HG03558 (cell line): Measurements from ENCODE around the gene MAP2.
"Not testable (repeated sequence)": the region's sequence is repeated elsewhere in the genome, so short reads cannot be mapped to it uniquely, and the experiment has no call there.

Experiments used
- ATAC-seq: cut with Tn5 transposase; IDR thresholded peaks from one replicate; pipeline ENCODE4 v1.9.1; 2021; ENCODE audit warnings: moderate number of reproducible peaks; ENCODE audit not compliant: unreplicated experiment; ENCODE audit errors: extremely low read depth

Gene MAP2

DNA sequence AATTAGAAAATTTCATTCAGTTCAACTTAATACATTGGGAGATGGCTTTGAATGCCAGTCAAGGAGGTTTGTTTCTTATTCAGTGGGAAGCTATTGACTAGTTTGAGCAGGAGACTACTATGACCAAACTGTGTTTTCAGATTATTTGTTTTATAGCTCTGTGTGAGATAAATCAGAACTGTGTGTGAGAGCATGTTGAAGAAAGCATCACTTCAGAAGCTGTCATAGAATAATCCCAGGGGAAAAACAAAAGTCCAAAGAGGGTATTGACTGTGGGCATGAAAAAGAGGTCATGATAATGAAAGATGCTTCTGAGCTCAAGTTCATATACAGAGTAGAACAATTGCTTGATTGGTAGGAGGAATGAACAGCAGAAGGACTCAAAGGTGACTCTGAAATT is 160.6 kb downstream of the MAP2 start:
- no peak for ATAC-seq

DNA sequence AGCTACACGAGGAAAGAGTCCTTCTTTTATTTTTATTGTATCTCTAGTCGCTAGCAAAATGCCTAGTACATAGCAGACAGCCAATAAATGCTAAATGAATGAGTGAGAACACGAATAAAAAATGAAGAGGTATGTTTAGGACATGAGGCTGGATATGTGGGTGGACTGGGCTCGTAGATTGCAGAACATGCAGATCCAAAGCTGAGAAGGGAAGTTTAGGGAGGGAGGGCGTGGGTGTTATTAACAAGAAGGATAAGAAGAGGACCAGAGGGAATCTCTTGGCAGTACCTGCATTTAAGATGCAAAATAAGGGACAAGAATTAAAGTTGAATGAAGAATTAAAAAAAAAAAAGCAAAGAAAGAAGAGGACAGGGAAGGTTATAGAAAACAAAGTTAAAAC is 161.1 kb downstream of the MAP2 start:
- no peak for ATAC-seq

GRCh38 chr2:209591021-209591420 is 167.2 kb downstream of the MAP2 start:
- no peak for ATAC-seq

- ATAC-seq: no peak
Measured at GRCh38 chr2:209592106-209592505, 168.3 kb downstream of the MAP2 start.

GRCh38 chr2:209593930-209594329 is 170.1 kb downstream of the MAP2 start:
- ATAC-seq: no peak

- no peak for ATAC-seq
Measured at GRCh38 chr2:209596262-209596661, 172.4 kb downstream of the MAP2 start.

- ATAC-seq: not testable (repeated sequence)
Measured at GRCh38 chr2:209598227-209598626, 174.4 kb downstream of the MAP2 start.

DNA sequence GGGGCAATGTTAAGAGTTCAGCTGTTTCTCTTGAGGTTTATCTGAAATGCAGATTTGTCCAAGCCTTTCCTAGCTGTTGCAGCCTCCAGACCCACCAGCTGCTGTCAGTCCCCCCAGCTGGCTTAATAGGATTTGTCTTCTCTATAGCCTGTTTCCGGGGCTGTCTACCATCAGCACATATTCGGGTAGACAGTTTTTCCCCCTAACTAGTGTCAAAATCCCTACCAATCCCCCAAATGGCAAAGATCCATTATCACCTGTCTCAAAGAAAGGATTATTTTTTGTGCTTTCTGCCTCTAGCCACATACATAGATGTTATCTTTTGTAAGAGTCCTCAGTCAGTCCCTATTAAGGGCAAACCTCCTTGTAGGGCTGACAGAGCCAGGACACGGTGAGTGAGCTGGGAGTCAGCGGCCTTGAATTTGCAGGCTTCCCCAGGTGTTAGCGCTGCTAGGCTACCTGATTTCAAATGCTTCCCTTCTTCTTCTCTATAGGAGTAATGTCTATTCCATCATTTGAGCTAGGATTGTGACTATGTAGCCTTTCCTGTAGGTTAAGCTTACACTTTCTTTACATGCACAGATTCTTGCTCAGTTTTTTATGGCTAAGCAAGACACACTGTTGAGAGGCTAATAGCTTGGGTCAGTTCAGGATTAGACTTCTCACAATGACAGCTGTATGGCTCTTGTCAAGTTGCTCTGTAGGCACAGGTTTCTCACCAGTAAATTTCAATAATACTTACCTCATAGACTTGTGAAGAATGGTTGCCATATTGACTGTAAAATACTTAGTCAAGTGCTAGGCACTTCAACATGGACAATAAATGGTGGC is 176.7 kb downstream of the MAP2 start:
- ATAC-seq: no peak

DNA sequence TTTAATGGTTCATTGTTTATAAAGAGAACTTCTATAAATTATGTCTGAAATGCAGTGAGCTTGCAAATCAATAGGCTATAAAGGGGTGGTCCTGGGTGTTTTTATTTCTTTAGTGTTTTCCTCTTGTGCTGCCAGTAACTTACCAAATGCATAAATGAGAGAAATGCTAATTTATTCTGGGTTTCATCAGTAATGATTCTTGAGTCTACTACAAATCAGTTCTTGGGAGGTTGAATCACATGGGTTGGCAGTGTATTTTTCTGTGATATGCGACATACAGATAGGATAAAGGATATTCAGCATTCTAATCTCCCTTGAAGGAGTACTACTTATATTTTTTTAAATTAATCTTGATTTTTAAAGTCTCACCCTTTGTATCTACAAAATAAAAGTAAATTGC is 177.7 kb downstream of the MAP2 start:
- ATAC-seq: no peak

DNA sequence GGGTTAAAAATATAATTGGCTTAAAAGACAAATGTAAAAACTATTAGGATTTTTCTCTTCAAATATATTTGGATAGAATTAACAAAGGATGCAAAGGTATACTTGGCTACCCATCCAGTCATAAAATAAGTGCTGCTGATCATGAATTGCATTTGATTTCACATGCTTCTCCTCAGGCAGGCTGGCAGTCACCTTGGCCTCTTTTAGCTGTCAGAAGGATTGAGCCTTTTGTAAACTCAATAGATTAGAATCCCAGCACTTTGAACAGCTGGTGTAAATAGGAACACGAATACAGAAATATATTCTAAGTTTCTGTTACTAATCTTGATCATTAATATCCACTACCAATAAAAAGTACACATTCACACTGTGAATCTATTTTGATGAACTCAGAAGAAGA is 178.4 kb downstream of the MAP2 start:
- no peak for ATAC-seq

GRCh38 chr2:209609531-209609930 is 185.7 kb downstream of the MAP2 start:
- ATAC-seq: no peak

GRCh38 chr2:209610631-209611030 is 186.8 kb downstream of the MAP2 start:
- no peak for ATAC-seq

- ATAC-seq: no peak
Measured at GRCh38 chr2:209613649-209614305, 189.9 kb downstream of the MAP2 start.

- ATAC-seq: no peak
Measured at GRCh38 chr2:209614690-209615369, 191.0 kb downstream of the MAP2 start.

GRCh38 chr2:209619782-209620181 is 195.9 kb downstream of the MAP2 start:
- peak; percentile 45 for ATAC-seq

- ATAC-seq: no peak
Measured at GRCh38 chr2:209624192-209624938, 200.5 kb downstream of the MAP2 start.

DNA sequence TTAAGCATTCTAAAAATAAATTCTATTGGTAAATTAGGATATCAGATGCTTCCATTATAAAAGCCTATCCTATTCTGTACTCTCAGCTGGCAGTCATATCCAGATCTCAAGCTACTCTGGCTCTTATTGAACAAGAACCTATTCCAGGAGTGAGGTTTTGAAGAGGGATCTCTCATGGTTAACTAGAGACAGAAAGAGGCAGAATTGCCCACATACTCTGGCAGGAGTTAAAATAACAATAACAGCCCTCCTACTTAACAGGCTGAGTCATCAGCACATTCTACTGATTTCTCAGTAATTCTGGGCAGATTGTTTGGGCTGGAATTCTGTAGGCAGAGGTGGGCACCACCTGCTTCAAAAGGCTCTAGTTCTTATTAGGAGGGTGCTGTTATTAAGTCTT is 205.8 kb downstream of the MAP2 start:
- ATAC-seq: no peak

DNA sequence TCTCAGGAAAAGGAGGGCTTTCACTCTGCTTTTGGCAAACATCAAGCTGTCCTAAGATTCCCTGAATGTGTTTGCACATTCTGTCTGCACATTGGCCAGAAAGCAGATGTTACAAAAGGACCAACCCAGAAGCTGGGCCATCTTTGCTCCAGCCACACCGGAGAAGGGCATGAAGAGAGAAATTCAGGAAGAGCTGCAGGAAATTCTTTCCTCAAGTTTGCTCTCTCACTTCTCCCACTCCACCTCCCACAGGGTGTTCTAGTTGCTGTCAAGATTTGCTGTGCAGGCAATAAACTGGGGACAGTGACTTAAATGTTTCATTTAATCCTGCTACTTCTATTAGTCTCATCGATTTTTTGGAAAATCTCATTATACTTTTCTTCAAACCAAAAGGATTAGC is 210.1 kb downstream of the MAP2 start:
- ATAC-seq: no peak

- no peak for ATAC-seq
Measured at GRCh38 chr2:209636076-209636475, 212.2 kb downstream of the MAP2 start.

GRCh38 chr2:209637293-209637692 is 213.4 kb downstream of the MAP2 start:
- ATAC-seq: no peak

GRCh38 chr2:209638346-209638745 is 214.5 kb downstream of the MAP2 start:
- ATAC-seq: no peak
